Fibroblast of lung (primary cell): ENCODE measurements around the gene HOXA13. TPM values are rescaled to one million over a fixed set of nuclear protein-coding genes. Genes with fewer than 3 reads are reported as not detected.
A peak's percentile ranks its signal among the peaks of the same experiment; 100 is the strongest.

Source experiments
- DNase-seq, 2 donors: peaks; one replicate each; pipeline versions ENCODE4 v3.0.0 to v3.0.0-alpha.2; 2010; ENCODE audit warnings: low read depth in 2 of 2
- H2AFZ ChIP-seq: 2 replicates; pipeline ENCODE4 v1.5.1; 2012; ENCODE audit warnings: low read length, control low read depth, inconsistent platforms
- H3K27ac ChIP-seq: 2 replicates; pipeline ENCODE4 v1.5.1; 2011; ENCODE audit warnings: low read length, control low read depth; ENCODE audit not compliant: insufficient read depth
- H3K27me3 ChIP-seq: 2 replicates; pipeline ENCODE4 v1.5.1; 2011; ENCODE audit warnings: mild to moderate bottlenecking, low read length; ENCODE audit not compliant: control insufficient read depth, insufficient read depth
- H3K36me3 ChIP-seq: 2 replicates; pipeline ENCODE4 v1.5.1; 2011; ENCODE audit warnings: low read length; ENCODE audit not compliant: control insufficient read depth, insufficient read depth
- H3K4me1 ChIP-seq: 2 replicates; pipeline ENCODE4 v1.5.1; 2011; ENCODE audit warnings: low read length; ENCODE audit not compliant: control insufficient read depth, insufficient read depth; ENCODE audit errors: extremely low read depth
- H3K4me2 ChIP-seq: 2 replicates; pipeline ENCODE4 v1.5.1; 2011; ENCODE audit warnings: low read length, control low read depth; ENCODE audit not compliant: insufficient read depth; ENCODE audit errors: extremely low read depth
- H3K4me3 ChIP-seq, 4 experiments: fragments of 200-600 bp in 1 of 4; sonication (generic) in 1 of 4; replicated peaks in 1 of 4; 2 replicates each; pipeline ENCODE4 v1.5.1; 2011 to 2016; ENCODE audit warnings: low read length in 4 of 4, low read depth in 3 of 4, mild to moderate bottlenecking in 3 of 4, control low read depth in 2 of 4, inconsistent platforms in 1 of 4, mixed read lengths in 1 of 4; ENCODE audit not compliant: insufficient read depth in 1 of 4; ENCODE audit errors: control extremely low read depth in 1 of 4
- H3K79me2 ChIP-seq: 2 replicates; pipeline ENCODE4 v1.5.1; 2012; ENCODE audit warnings: mild to moderate bottlenecking, low read length, inconsistent platforms; ENCODE audit not compliant: control insufficient read depth, insufficient read depth
- H3K9ac ChIP-seq: 2 replicates; pipeline ENCODE4 v1.5.1; 2011; ENCODE audit warnings: mild to moderate bottlenecking, low read length, control low read depth; ENCODE audit not compliant: insufficient read depth
- H3K9me3 ChIP-seq: 2 replicates; pipeline ENCODE4 v1.5.1; 2012; ENCODE audit warnings: low read depth, low read length; ENCODE audit not compliant: control insufficient read depth, insufficient read depth
- H4K20me1 ChIP-seq: 2 replicates; pipeline ENCODE4 v1.5.1; 2011; ENCODE audit warnings: low read length; ENCODE audit not compliant: control insufficient read depth, insufficient read depth; ENCODE audit errors: extremely low read depth
- EZH2 ChIP-seq: IDR thresholded peaks from 2 replicates; pipeline ENCODE4 v1.5.1; 2012; ENCODE audit warnings: low read length, control low read depth, mild to moderate bottlenecking; ENCODE audit errors: missing control alignments
- polyA plus RNA-seq, 2 donors: library from polyadenylated mRNA; depleted of rRNA in 1 of 2; stranded (reverse) in 1 of 2; unstranded in 1 of 2; fragments of >200 nt; gene quantifications; 2 replicates each; pipeline ENCODE4 v1.2.1, GENCODE V29; 2011 to 2012; ENCODE audit warnings: missing spikeins in 1 of 2
- total RNA-seq: library from RNA; depleted of rRNA; stranded (reverse); fragments of >200 nt; gene quantifications from 2 replicates; pipeline ENCODE4 v1.2.1, GENCODE V29; 2014
- TF ChIP-seq, protein P1 (sequence below), 2 donors: IDR thresholded peaks in 1 of 2; conservative IDR thresholded peaks in 1 of 2; 1 replicate in 1 of 2; 2 replicates in 1 of 2; pipeline ENCODE4 v1.5.1; 2011 to 2012; ENCODE audit warnings: low read length in 2 of 2, control low read depth in 1 of 2, inconsistent platforms in 1 of 2, low read depth in 1 of 2, mild to moderate bottlenecking in 1 of 2

Gene HOXA13
- total and polyA plus RNA-seq, 2 donors (not counting 1 experiment from before 2014, with no cell fraction given): not detected

DNA sequence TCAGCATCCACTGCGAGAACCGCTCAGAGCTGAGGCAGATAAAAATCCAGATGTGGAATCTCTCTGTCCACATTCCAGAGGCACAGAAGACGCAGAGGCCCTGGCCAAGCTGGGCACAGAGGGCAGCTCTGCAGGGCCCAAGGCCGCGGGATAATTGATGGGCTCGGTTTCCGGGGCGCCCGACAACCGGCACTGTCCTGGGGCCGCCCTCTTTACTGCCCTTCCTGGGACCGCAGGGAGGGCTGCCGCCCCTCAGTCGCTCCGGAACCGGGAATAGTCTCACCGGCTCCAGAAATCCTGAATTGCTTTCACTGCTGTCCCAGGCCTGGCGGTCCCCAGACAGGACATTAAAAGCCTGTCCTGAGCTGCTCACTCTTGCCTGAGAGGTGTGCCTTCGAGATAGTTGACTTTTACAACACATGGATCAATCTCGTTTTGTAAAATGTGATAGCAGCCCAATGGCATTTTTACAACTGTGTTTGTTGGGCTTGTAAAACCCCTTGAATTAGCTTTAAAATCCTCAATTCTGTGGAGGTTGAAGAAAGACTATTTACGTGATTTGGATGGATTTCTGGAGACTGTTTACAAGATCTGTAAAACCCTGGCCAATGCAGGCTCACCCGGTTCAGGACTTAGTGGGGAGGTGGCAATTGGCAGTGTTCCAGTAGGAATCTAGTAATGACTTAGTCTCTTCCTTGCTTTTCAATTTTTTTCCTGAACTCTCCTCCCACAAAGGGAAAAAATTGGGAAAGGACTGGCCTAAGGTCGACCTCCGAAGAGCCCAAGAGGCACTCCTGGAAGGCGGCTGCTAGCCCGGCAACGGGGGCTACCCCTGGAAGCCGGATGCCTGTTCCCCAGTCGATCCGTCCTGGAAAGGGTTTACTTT, 50.9 kb downstream of the HOXA13 start:
- peak in 1 of 2 donors; percentile 77 for DNase-seq
- TF ChIP-seq, protein P1, sequence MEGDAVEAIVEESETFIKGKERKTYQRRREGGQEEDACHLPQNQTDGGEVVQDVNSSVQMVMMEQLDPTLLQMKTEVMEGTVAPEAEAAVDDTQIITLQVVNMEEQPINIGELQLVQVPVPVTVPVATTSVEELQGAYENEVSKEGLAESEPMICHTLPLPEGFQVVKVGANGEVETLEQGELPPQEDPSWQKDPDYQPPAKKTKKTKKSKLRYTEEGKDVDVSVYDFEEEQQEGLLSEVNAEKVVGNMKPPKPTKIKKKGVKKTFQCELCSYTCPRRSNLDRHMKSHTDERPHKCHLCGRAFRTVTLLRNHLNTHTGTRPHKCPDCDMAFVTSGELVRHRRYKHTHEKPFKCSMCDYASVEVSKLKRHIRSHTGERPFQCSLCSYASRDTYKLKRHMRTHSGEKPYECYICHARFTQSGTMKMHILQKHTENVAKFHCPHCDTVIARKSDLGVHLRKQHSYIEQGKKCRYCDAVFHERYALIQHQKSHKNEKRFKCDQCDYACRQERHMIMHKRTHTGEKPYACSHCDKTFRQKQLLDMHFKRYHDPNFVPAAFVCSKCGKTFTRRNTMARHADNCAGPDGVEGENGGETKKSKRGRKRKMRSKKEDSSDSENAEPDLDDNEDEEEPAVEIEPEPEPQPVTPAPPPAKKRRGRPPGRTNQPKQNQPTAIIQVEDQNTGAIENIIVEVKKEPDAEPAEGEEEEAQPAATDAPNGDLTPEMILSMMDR (conservative IDR thresholded peaks at IDR 0.05 in 1 of 2, IDR thresholded peaks at IDR 0.05 in 1 of 2; ENCODE audit: low read depth in 1 of 2, low read length in 2 of 2): no peak
- TF ChIP-seq EZH2: no peak
- H3K27ac ChIP-seq: peak overlapping the region; percentile 98
- H3K4me2 ChIP-seq: peak overlapping the region; percentile 87
- H3K4me1 ChIP-seq: peaks cover 22% of the 10 kb centered on the region
- H3K9me3 ChIP-seq: no peaks in the 10 kb centered on the region
- H3K36me3 ChIP-seq: no peaks in the 10 kb centered on the region
- H3K4me3 ChIP-seq: peak overlapping the region; percentile 41 to 61 (median 46)
- no peaks in the 10 kb centered on the region for H4K20me1 ChIP-seq
- peak overlapping the region; percentile 72 for H3K9ac ChIP-seq
- peaks cover 74% of the 10 kb centered on the region for H3K79me2 ChIP-seq
- no peaks in the 10 kb centered on the region for H3K27me3 ChIP-seq
- H2AFZ ChIP-seq: no peak overlapping the region

DNA sequence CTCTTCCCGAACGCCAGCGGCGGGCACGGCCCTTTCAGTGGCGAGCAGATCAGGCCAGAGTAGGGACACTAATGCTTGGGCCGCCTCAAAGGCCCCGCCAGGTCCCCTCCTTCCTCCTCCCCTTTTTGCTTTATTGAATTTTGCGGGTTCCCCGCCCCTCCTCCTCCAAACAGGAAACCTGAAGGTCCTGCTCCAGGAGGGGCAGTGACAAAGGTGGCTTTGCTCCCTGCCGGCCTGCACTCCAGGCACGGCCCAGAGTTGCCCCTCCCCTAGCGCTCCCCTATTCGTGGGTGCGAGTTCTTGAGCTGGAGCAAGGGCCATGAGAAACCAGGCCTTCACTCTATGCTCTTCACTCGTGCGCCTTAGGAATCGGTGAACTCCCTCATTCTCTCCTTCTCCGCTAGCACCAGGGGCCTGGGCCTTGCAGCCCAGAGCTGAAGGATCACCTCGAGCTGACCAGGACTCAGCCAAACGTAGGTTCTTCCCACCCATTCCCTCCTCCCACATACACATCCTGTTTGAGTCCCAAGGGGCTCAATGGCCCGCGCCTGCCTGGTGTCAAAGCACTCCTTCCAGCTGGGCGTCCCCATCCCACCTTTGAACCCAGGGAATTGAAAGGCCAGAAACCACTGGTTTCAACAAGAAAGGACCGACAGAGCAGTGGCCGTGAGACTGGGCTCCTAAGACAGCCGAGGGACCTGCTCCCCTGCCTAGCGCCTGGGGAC, 51.7 kb downstream of the HOXA13 start:
- Histone ChIP-seq H3K27me3 (no peaks in the 10 kb centered on the region), H3K4me3 (peak overlapping the region; percentile 34 to 61 (median 42)), H3K79me2 (peaks cover 78% of the 10 kb centered on the region), H3K4me2 (peak overlapping the region; percentile 87), H3K4me1 (peaks cover 22% of the 10 kb centered on the region), H3K36me3 (no peaks in the 10 kb centered on the region), H3K9me3 (no peaks in the 10 kb centered on the region), H4K20me1 (no peaks in the 10 kb centered on the region), H3K9ac (peak overlapping the region; percentile 72), H3K27ac (peak overlapping the region; percentile 98), H2AFZ (peak overlapping the region; percentile 18)
- no peak for TF ChIP-seq EZH2
- TF ChIP-seq, protein P1 (conservative IDR thresholded peaks at IDR 0.05 in 1 of 2, IDR thresholded peaks at IDR 0.05 in 1 of 2; ENCODE audit: low read depth in 1 of 2, low read length in 2 of 2): no peak
- DNase-seq: peak in 1 of 2 donors; percentile 57
